ENCODE results near the gene DIDO1.

Gene DIDO1

GRCh38 chr20:62926229-62927127 is at the start of gene DIDO1:
DIDO1 (minus strand) TSS chr20:62926505.
- peak; percentile 63; the same call in 1 of the 2 replicates for TF ChIP-seq CTCF (IDR thresholded peaks at IDR 0.05)

GRCh38 chr20:62975251-62975760 is 49.0 kb upstream of the DIDO1 start:
- TF ChIP-seq CTCF (IDR thresholded peaks at IDR 0.05): no peak

- TF ChIP-seq CTCF (IDR thresholded peaks at IDR 0.05): no peak
Measured at GRCh38 chr20:62972845-62973745, 46.8 kb upstream of the DIDO1 start.

GRCh38 chr20:62971950-62972844 is 45.9 kb upstream of the DIDO1 start:
- peak; percentile 87 for TF ChIP-seq CTCF (IDR thresholded peaks at IDR 0.05)

GRCh38 chr20:62971211-62971949 is 45.1 kb upstream of the DIDO1 start:
- no peak for TF ChIP-seq CTCF (IDR thresholded peaks at IDR 0.05)

- no peak for TF ChIP-seq CTCF (IDR thresholded peaks at IDR 0.05)
Measured at GRCh38 chr20:62970307-62971210, 44.3 kb upstream of the DIDO1 start.

Measured in LNCAP (cell line).